H1 (cell line): ENCODE data around the gene SZT2. TPM values are rescaled to one million over a fixed set of nuclear protein-coding genes. Genes with fewer than 3 reads are reported as not detected.

Experiments
- ASH2L ChIP-seq: fragments of 200-600, 300-600 bp; sonication (generic); IDR thresholded peaks from one replicate; pipeline ENCODE4 v1.7.1; 2017; ENCODE audit warnings: low read length
- BRCA1 ChIP-seq: IDR thresholded peaks from 2 replicates; pipeline ENCODE4 v1.6.1; 2012; ENCODE audit warnings: low read depth, low read length, improper control_type of control experiment
- EP300 ChIP-seq, 2 experiments: IDR thresholded peaks; 1 replicate in 1 of 2; 2 replicates in 1 of 2; pipeline ENCODE4 v1.6.1; 2011 to 2012; ENCODE audit warnings: low read depth in 2 of 2, low read length in 2 of 2, mild to moderate bottlenecking in 2 of 2, borderline replicate concordance in 1 of 2, inconsistent platforms in 1 of 2, moderate library complexity in 1 of 2
- GABPA ChIP-seq: IDR thresholded peaks from 2 replicates; pipeline ENCODE4 v1.6.1; 2011; ENCODE audit warnings: mild to moderate bottlenecking, low read length, moderate library complexity, borderline replicate concordance; ENCODE audit not compliant: insufficient read depth
- HDAC2 ChIP-seq, 2 experiments: fragments of 300-600 bp in 1 of 2; sonication (generic) in 1 of 2; IDR thresholded peaks; 2 replicates each; pipeline ENCODE4 v1.6.1; 2011 to 2012; ENCODE audit warnings: low read depth in 2 of 2, low read length in 2 of 2, mild to moderate bottlenecking in 2 of 2, moderate library complexity in 2 of 2, borderline replicate concordance in 1 of 2, inconsistent platforms in 1 of 2
- POLR2A ChIP-seq, 2 experiments: IDR thresholded peaks; 1 replicate in 1 of 2; 2 replicates in 1 of 2; pipeline ENCODE4 v1.6.1; 2011; ENCODE audit warnings: low read depth in 2 of 2, low read length in 2 of 2, mild to moderate bottlenecking in 2 of 2; ENCODE audit errors: control extremely low read depth in 1 of 2
- RFX5 ChIP-seq: IDR thresholded peaks from 2 replicates; pipeline ENCODE4 v1.6.1; 2011; ENCODE audit warnings: low read depth, low read length, improper control_type of control experiment, borderline replicate concordance
- TAF1 ChIP-seq: IDR thresholded peaks from 2 replicates; pipeline ENCODE4 v1.6.1; 2011; ENCODE audit warnings: mild to moderate bottlenecking, low read depth, low read length
- TCF12 ChIP-seq: IDR thresholded peaks from 2 replicates; pipeline ENCODE4 v1.6.1; 2011; ENCODE audit warnings: low read depth, mild to moderate bottlenecking, low read length
- TEAD4 ChIP-seq: IDR thresholded peaks from 2 replicates; pipeline ENCODE4 v1.6.1; 2012; ENCODE audit warnings: low read depth, low read length, inconsistent platforms, mixed read lengths
- polyA plus RNA-seq, 7 experiments: library from polyadenylated mRNA; depleted of rRNA in 3 of 7; stranded (reverse) in 5 of 7; unstranded in 2 of 7; fragments of >200 nt in 5 of 7; fragments of 200-250 nt in 2 of 7; gene quantifications; 1 replicate in 5 of 7; 2 replicates in 1 of 7; 4 replicates in 1 of 7; pipeline versions ENCODE4 v1.2.1 to v1.2.3, GENCODE V29; 2011 to 2013; ENCODE audit warnings: missing spikeins in 2 of 7, mixed read lengths in 2 of 7
- total RNA-seq: library from RNA; stranded (reverse); fragmentation: NEBNext Ultra II Directional; extraction: Animal tissue kit (Norgen Biotek cat#: 25700); gene quantifications from 2 replicates; pipeline ENCODE4 v1.2.1, GENCODE V29; 2021
- TF ChIP-seq, protein P1 (sequence below): fragments of 300-600 bp; sonication (generic); IDR thresholded peaks from 2 replicates; pipeline ENCODE4 v1.7.1; 2012; ENCODE audit warnings: low read length, moderate library complexity, mild to moderate bottlenecking, inconsistent platforms; ENCODE audit not compliant: insufficient replicate concordance
- TF ChIP-seq, protein P2 (sequence below): IDR thresholded peaks from 2 replicates; pipeline ENCODE4 v1.6.1; 2012; ENCODE audit warnings: inconsistent platforms

The SZT2 gene
- total and polyA plus RNA-seq, 2 of the 8 experiments (the other 6 are each of a cell fraction or from before 2014, with no cell fraction given), result 4.7 to 12.9 TPM

DNA sequence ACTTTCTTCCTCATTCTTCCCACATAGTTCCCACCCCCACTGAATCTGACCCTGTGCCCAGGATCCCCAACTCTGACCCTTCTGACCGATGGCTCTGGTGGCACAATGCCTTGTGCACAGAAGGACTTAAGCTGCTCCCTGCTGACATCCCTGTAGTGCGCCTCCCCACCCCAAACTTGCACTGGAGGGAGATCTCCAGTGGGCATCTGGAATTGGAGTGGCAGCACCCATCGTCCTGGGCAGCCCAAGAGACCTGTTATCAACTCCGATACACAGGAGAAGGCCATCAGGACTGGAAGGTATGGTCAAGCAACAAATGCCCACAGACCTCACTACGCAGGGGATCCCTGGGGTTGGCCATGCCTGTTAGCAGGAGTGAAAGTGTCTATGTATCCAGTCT is 43.1 kb upstream of the SZT2 start (continued):
- TF ChIP-seq, protein P1, sequence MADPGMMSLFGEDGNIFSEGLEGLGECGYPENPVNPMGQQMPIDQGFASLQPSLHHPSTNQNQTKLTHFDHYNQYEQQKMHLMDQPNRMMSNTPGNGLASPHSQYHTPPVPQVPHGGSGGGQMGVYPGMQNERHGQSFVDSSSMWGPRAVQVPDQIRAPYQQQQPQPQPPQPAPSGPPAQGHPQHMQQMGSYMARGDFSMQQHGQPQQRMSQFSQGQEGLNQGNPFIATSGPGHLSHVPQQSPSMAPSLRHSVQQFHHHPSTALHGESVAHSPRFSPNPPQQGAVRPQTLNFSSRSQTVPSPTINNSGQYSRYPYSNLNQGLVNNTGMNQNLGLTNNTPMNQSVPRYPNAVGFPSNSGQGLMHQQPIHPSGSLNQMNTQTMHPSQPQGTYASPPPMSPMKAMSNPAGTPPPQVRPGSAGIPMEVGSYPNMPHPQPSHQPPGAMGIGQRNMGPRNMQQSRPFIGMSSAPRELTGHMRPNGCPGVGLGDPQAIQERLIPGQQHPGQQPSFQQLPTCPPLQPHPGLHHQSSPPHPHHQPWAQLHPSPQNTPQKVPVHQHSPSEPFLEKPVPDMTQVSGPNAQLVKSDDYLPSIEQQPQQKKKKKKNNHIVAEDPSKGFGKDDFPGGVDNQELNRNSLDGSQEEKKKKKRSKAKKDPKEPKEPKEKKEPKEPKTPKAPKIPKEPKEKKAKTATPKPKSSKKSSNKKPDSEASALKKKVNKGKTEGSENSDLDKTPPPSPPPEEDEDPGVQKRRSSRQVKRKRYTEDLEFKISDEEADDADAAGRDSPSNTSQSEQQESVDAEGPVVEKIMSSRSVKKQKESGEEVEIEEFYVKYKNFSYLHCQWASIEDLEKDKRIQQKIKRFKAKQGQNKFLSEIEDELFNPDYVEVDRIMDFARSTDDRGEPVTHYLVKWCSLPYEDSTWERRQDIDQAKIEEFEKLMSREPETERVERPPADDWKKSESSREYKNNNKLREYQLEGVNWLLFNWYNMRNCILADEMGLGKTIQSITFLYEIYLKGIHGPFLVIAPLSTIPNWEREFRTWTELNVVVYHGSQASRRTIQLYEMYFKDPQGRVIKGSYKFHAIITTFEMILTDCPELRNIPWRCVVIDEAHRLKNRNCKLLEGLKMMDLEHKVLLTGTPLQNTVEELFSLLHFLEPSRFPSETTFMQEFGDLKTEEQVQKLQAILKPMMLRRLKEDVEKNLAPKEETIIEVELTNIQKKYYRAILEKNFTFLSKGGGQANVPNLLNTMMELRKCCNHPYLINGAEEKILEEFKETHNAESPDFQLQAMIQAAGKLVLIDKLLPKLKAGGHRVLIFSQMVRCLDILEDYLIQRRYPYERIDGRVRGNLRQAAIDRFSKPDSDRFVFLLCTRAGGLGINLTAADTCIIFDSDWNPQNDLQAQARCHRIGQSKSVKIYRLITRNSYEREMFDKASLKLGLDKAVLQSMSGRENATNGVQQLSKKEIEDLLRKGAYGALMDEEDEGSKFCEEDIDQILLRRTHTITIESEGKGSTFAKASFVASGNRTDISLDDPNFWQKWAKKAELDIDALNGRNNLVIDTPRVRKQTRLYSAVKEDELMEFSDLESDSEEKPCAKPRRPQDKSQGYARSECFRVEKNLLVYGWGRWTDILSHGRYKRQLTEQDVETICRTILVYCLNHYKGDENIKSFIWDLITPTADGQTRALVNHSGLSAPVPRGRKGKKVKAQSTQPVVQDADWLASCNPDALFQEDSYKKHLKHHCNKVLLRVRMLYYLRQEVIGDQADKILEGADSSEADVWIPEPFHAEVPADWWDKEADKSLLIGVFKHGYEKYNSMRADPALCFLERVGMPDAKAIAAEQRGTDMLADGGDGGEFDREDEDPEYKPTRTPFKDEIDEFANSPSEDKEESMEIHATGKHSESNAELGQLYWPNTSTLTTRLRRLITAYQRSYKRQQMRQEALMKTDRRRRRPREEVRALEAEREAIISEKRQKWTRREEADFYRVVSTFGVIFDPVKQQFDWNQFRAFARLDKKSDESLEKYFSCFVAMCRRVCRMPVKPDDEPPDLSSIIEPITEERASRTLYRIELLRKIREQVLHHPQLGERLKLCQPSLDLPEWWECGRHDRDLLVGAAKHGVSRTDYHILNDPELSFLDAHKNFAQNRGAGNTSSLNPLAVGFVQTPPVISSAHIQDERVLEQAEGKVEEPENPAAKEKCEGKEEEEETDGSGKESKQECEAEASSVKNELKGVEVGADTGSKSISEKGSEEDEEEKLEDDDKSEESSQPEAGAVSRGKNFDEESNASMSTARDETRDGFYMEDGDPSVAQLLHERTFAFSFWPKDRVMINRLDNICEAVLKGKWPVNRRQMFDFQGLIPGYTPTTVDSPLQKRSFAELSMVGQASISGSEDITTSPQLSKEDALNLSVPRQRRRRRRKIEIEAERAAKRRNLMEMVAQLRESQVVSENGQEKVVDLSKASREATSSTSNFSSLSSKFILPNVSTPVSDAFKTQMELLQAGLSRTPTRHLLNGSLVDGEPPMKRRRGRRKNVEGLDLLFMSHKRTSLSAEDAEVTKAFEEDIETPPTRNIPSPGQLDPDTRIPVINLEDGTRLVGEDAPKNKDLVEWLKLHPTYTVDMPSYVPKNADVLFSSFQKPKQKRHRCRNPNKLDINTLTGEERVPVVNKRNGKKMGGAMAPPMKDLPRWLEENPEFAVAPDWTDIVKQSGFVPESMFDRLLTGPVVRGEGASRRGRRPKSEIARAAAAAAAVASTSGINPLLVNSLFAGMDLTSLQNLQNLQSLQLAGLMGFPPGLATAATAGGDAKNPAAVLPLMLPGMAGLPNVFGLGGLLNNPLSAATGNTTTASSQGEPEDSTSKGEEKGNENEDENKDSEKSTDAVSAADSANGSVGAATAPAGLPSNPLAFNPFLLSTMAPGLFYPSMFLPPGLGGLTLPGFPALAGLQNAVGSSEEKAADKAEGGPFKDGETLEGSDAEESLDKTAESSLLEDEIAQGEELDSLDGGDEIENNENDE, result no peak
- TF ChIP-seq RFX5, result no peak
- TF ChIP-seq POLR2A (IDR thresholded peaks at IDR 0.05; ENCODE audit: control extremely low read depth in 1 of 2, low read depth in 2 of 2, low read length in 2 of 2), result no peak
- no peak for TF ChIP-seq BRCA1
- TF ChIP-seq GABPA, result no peak
- TF ChIP-seq TEAD4, result no peak
- no peak for TF ChIP-seq TAF1
- TF ChIP-seq, protein P2, sequence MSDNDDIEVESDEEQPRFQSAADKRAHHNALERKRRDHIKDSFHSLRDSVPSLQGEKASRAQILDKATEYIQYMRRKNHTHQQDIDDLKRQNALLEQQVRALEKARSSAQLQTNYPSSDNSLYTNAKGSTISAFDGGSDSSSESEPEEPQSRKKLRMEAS, result no peak
- TF ChIP-seq TCF12, result no peak
- TF ChIP-seq HDAC2 (IDR thresholded peaks at IDR 0.05; ENCODE audit: borderline replicate concordance in 1 of 2, low read depth in 2 of 2, low read length in 2 of 2), result no peak
- TF ChIP-seq EP300 (IDR thresholded peaks at IDR 0.05; ENCODE audit: borderline replicate concordance in 1 of 2, low read depth in 2 of 2, low read length in 2 of 2), result no peak
- TF ChIP-seq ASH2L, result no peak
